LoVo (cell line): Measurements from ENCODE around the gene OPRD1.
"Not testable (repeated sequence)": the region's sequence is repeated elsewhere in the genome, so short reads cannot be mapped to it uniquely, and the experiment has no call there.

Source experiments
- DNase-seq: peaks from one replicate; pipeline ENCODE4 v3.0.0-alpha.2; 2016; ENCODE audit warnings: low spot score

Gene OPRD1

DNA sequence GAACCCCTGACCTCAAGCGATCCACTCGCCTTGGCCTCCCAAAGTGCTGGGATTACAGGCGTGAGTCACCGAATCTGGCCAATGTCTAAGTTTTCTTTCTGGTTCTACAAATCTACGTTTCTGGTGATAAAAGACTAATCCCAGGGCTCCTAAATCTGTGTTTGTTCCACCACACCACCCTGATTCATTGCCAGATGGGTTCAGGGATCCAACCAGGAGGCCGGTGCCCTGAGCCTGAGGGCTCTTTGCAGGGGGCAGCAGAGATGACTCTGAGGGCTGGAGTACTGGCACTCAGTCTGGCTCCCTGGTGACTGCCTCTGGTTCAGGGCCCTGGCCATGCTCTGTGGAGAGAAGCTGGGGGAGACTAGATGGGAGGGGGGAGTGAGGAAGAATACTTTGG, 10.5 kb upstream of the OPRD1 start:
- DNase-seq = no peak

DNA sequence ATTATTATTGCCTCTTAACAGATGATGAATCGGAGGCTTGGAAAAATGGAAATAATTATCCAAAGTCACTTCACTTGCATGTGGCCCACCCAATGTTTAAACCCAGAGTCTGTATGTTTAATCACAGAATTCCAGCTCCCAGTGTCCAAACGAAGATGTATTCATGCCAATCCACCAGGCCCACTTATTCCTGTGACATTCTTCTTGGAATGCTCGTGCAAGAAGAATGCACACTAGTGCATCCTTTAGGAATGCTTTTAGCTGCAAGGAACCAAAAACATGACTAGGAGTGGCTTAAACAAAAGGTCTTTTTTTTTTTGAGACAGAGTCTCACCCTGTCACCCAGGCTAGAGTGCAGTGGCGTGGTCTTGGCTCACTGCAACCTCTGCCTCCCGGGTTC, 8.9 kb upstream of the OPRD1 start:
- no peak for DNase-seq

DNA sequence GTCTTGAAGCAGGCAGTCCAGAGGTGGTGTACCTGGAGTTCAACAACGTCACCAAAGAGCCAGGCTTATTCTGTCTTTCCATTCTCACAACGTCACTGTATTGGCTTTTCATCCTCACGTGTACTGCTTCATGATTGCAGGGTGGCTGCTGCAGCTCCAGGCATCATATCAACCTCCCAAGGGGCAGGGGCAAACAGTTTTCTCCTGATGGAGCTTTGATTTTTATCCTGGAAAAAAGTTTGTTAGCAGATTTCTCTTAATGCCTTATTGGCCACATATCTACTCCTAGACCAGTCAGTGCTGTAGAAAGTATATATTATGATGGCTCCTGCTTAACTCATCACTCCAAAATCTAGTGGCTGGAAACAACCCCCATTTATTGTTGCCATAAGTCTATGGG, 8.3 kb upstream of the OPRD1 start:
- DNase-seq = no peak

DNA sequence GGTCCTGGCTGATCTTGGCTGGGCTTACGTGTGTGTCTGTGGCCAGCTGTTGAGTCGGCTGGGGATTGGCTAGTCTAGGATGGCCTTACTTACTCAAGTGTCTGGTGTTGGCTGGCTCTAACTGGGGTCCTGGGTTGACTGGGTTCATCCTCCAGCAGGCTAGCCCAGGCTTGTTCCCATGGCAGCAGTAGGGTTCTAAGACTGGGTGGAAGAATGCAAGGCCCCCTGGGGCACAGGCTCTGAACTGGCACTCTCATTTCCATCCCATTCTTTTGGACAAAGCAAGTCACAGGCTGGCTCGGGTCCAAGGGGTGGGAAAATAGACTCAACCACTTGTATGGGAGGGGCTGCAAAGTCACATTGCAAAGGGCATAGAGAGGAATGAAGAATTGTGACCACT, 7.9 kb upstream of the OPRD1 start:
- DNase-seq = no peak

DNA sequence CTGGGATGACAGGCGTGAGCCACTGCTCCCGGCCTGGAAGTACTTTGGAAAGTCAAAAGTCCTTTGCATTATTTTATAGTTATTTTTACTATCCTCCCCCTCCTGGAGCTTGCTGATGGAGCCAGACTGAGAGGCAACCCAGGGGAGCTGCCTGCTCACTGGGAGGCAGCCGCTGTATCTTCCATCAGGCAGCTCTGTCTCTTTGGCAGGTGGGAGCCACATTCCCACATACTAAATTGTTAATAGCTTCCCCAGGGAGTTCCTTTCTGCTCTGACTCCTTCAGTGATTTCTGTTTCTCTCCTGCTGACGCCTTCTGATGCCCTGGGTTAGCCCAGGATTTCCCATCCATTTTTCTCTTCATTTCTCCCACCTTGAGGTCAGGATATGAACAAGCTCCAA, 4.9 kb upstream of the OPRD1 start:
- DNase-seq = no peak

DNA sequence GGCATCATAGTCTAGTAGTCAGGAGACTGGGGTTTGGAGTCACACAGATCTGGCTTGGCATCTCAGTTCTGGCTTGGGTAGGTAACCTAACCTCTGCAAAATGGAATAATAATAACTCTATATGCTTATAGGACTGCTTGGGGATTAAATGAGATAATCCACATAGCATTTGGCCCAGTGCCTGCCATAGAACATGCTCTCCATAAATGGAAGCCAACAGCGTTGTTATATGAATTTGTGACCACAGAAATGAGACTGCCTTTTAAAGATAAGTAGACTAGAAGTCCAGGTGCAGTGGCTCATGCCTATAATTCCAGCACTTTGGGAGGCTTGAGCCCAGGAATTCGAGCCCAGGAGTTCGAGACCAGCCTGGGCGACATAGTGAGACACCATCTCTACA, 4.0 kb upstream of the OPRD1 start:
- no peak for DNase-seq

DNA sequence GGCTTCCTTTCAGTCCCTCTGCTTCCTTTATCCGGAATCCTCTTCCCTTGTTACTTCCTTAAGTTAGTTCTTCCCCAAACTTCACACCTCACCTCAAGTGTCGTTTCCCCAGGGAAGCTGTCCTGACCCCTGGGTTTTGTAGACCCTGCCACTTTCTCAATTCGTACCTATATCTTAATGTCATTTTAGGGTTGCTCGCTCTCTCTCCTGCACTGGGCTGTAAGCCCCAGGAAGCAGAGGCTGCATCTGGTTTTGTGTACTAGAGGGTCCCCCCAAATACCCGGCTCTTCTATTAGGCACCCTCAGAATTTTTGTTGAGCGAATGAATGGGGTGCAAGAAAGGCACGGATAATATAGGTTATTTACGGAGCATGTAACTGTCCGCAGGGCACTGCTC, 603 bp upstream of the OPRD1 start:
- no peak for DNase-seq

DNA sequence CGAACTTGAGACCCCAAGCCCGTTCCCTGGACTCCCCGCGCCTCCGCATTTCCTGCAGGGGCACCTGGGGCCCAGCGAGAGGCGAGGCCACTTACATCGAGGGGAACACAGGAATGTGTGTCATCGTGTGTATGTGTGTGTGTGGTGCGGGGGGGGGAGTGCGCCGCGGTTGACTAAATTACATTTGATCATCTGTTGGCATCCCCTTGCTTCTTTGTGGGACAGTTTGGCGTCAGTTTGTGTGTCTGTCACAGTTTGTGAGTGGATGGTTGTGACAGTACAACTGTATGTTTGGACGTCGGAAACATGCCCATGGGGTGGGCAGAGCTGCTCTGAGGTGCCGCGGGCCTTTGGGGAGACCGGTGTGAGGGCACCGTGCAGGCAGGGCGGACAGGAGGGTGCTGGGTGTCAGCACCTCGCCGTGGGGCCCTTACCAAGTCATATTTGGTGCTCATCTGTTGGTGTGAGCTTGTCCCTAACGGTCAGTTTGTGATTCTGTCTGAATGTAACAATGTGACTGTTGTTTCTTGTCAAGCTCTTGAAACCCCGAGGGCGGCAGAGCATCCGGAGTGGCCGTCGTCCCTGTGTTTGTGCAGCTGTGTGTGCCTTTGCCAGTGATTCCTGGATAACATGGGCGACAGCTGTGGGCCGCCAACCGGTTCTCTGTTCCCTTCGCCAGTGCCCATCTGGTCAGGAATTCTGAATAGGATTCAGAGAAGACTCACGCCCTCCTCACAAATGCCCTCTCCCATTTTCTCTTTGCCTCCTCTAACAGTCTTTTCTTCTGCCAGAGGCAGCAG, 899 bp downstream of the OPRD1 start:
- DNase-seq = no peak

DNA sequence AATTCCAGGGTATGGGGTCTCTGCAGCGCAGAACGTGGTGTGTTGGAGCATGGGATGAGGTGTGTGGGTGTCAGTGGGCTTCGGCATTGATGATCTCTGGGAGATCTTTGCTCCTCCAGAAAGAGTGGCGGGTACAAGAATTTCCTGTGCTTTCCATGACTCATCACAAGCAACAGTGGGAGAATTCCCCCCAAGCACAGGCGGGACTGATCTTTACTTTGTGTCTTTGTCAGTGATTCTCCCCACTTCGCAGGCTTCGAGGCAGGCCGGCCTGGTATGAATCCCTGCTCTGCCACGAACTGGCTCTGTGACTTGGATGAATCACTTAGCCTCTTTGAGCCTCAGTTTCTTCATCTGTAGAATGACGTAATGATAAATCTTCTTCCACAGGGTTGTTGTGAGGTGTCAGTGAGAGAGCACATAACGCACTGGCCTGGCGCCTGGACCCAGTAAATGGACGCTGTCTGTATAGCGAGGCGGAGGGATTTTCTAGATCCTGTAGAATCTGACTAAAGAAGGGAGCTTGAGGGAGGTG, 2.0 kb downstream of the OPRD1 start:
- no peak for DNase-seq

DNA sequence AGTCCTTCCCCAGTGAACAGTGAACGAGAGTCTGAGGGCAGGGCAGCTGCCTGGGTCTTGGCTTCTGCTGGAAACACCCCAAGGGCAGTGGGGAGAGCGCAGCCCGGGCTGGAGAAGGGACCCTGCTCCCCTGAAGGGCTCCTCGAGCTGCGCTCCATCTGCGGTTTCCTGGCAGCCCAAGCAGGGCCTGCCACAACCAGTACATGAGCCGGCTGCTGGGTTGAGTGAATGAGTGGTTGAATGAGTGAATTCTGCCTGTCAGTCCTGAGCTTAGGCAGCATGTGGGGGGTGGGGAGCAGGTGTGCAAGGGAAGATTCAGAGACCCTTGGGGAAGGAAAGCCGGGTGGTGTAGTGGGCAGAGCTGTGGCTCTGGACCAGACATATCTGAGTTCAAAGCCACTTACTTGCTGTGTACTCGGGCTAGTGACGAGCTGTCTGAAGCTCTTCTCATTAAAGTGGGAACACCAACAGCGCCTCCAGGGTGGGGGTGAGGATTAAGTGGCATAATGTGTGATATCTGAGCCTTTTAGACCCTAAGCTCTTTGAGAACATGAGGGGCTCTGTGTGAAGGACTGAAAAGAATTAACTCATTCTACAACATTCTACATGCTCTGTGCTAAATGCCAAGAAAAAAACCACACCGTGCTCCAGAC, 3.7 kb downstream of the OPRD1 start:
- no peak for DNase-seq

DNA sequence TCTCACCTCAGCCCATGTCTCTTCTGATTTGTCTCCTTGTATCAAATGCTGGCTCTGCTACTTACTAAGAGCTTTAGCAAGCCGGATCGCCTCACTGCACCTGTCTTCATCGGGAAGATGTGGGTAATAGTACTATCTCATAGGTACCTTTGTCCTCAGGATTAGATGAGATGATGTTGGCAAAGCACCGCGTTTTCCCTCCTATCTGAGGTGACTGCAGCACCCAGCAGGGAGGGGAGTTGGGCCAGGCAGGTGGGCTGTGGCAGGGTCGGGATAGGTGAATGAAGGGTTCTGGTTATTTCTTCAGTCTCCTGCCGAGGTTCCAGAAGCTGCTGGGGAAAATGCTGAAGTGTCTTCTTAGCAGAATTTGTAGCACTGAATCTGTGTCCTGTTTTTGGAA, 5.2 kb downstream of the OPRD1 start:
- DNase-seq = no peak

DNA sequence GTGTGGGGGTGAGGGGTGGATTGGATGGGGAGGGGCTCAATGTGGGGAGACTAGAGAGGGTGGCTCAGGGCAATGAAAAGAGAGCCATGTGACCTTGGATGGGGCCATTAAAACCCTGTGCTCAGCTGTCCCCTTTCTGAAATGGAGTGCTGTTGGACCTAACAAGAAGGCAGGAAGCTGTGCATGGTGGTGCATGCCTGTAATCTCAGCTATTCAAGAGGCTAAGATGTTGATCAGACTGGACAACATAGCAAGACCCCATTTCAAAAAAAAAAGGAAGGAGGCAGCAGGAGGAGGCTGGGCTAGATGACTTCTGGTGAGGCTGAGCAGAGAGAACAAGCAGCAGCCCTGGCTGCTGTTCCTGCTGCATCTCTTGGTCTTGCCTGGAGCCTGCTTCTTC, 7.0 kb downstream of the OPRD1 start:
- no peak for DNase-seq

DNA sequence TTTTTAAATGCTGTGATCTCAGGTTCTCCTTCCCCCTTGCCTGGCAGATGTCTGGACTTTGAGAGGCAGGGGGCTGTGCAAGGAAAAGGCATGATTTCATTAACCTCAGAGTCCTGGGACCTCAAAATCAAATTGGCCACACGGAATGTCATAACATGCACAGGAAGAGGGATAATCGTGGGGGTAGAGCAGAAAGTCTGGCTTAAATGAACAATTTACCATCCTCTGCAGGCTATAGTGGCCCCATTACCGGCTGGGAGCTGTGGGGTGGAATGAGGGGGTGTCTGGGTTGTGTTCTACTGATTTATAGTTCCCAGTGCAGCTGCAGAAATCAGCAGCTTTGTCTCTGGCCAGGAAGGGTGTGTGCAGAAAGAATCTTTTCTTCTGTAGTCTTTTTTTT, 10.8 kb downstream of the OPRD1 start:
- no peak for DNase-seq

DNA sequence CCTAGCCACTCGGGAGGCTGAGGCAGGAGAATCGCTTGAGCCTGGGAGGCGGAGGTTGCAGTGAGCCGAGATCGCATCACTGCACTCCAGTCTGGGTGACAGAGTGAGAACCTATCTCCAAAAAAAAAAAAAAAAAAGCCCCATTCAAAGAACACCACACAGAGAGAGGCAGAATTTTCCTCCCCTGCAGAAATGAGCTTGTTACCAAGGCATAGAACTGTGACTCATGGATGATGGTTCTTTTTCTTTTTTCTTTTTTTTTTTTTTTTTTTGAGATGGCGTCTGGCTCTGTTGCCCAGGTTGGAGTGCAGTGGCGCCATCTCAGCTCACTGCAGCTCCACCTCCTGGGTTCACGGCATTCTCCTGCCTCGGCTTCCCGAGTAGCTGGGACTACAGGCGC, 12.1 kb downstream of the OPRD1 start:
- DNase-seq = not testable (repeated sequence)

DNA sequence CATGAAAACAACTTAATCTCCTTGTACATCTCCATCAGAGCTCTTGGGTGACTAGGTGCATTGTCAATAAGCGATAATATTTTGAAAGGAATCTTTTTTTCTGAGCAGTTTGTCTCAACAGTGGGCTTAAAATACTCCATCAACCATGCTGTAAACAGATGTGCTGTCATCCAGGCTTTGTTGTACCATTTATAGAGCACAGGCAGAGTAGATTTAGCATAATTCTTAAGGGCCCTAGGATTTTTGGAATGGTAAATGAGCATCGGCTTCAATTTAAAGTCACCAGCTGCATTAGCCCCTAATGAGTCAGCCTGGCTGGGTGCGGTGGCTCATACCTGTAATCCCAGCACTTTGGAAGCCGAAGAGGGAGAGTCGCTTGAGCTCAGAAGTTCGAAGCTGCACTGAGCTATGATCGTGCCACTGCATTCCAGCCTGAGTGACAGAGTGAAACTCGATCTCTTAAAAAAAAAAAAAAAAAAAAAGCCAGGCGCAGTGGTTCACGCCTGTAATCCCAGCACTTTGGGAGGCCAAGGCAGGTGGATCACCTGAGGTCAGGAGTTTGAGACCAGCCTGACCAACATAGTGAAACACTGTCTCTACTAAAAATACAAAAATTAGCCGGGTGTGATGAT, 16.4 kb downstream of the OPRD1 start:
- DNase-seq = peak; percentile 22

DNA sequence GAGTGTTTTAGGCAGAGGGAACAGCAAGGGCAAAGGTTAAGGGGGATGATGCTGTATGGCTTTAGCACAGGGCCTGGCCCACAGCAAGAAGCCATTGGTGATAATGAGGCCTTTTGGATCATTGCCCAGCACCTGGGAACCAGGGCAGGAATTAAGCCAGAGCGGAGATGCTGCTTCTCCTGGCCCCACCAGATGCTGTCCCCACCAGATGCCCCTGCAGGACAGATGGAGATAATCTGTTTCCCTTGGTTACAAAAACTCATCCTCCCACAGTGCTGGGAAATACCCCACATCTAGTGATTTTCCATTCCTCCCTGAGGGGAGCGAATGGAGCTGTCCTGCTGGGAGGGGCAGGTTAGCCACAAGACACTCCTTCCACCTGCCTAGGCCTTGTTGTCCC, 18.8 kb downstream of the OPRD1 start:
- DNase-seq = no peak

DNA sequence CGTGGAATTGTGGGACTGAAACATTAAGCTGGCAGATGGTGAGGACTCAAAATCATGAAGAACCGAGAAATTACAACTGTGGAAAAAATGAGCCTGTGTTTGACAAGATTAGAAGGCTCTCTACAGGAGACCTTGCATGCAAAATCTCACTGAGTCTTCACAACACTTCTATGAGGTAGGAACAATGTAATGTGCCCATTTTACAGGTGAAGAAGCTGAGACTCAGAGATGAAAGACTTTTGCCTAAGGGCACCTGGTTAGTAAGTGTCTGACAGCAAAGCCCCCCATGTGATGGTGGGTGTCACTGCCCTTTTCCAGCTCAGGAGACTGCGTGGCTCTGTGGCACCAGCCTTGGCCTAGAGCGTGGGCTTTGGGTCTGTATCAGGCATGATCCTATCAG, 21.0 kb downstream of the OPRD1 start:
- DNase-seq = no peak

DNA sequence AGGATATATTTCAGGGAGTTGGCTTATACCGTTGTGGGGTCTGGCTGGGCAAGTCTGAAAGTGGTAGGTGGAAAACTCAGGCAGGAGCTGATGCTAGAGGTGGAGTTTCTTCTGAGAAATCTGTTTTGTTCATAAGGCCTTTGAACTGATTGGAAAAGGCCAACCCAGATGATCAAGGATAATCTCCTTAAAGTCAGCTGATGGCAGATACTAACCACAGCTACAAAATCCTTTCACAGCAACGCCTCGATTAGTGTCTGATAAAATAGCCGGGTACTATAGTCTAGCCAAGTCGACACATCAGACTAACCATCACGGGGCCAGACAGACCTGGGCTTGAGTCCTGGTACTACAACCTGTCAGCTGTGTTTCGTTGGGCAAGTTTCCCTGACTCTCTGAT, 21.4 kb downstream of the OPRD1 start:
- no peak for DNase-seq

DNA sequence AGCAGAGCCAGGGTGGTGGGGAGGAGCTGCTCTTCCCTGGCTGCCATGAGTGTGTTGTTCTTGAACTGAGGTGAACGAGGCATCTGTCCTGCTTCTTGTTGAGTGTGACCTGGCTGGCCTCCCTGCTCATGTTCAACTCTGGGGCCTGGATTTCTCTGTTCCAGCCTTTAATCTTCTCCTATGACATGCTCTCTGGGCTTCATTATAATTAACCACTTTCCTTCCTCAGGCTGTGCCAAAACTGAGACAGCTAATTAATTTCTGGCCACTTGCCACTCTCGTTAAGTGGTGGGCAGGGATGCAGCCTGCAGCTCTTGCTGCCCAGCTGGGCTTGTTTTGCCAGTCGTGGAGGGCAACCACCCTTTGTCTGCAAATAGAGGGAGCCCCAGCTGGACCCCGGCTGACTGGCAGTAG, 23.3 kb downstream of the OPRD1 start:
- no peak for DNase-seq

DNA sequence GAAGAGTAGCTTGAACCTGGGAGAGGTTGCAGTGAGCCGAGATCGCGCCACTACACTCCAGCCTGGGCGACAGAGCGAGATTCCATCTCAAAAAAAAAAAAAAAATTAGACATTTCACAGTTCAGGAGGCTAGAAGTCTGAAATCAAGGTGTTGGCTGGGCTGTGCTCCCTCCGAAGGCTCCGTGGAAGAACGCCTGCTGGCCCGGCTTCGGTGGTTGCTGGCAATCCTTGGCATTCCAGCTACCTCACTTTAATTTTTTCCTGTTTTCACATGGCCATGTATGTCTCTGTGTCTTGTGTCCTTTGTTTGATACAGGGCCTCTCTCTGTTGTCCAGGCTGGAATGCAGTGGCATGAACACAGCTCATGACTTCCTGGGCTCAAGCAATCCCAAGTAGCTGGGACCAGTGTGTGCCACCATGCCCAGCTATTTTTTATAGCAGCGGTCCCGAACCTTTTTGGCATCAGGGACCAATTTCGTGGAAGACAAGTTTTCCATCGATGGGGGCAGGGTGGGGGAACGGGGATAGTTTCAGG, 24.5 kb downstream of the OPRD1 start:
- DNase-seq = no peak

DNA sequence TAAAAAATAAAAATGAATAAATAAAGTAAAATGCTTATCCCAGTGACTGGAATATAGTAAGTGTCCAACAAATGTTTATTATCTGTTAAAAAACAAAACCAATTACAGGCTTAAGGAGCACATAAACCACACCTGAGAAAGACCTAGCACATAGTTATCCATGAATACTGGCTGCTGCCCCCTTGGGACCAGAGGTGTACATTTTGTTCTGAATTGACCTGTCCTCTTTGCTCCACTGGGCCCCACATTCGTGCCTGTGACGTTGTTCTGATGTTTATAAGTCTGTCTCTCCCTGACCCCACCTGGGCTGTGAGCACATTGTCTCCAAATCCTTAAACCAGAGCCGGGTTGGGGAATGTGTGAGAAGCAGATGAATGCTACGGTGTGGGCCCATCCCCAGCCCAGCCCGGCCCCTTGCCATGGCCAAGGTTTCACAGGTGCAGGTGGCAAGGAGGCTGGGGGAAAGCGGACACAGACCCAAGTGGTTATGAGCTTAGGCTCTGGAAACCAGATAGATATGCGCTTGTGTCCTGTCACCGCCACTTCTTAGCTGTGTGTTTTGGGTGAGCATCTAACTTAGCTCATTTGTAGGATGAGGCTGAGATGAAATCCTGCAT, 29.1 kb downstream of the OPRD1 start:
- no peak for DNase-seq

DNA sequence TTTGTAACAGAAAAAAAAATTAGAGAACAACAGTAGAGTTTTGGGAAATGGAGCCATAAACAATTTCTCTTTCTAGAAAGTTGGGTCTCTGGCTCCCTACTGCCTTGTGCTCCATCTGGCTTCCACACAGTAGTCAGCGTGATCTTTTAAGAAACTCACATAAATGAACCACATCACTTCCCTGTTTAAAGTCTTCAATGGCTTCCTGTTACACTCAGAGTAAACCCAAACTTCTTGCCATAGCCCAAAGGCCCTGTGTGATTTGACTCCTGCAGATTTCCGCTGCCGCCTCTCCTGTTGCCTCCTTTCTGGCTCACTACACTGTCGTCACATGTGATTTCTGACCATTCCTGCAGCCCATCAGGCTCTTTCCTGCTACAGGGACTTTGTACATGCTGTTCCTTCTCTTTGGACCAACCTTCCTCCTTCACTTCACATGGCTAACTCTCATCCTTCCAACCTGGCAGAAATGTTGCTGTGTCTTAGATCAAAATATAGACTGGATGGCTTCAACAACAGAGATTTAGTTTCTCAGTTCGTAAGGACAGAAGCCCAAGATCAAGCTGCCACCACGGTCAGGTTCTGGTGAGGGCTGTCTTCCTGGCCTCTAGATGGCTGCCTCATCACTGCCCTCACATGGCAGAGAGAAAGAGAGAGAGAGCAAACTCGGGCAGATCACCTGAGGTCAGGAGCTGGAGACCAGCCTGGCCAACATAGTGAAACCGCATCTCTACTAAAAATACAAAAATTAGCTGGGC, 34.0 kb downstream of the OPRD1 start:
- no peak for DNase-seq
